Activated CD8-positive, alpha-beta T cell treated with anti-CD3 and anti-CD28 coated beads, Interleukin-2, amount 10 ng/mL, durations not matched to agents 7 days and 5 days (primary cell): ENCODE measurements around the gene IGLL5. TPM values are rescaled to one million over a fixed set of nuclear protein-coding genes. Genes with fewer than 3 reads are reported as not detected.

Source experiments
- ATAC-seq: fragments of 150-1000 bp; cut with Tn5 transposase; one replicate; pipeline ENCODE4 v1.10.0; 2021; ENCODE audit warnings: moderate library complexity
- CTCF ChIA-PET: fragments of 350-600 bp; sonication (Branson Sonifier 250); formaldehyde crosslinking; loops from one replicate; lab custom pipeline; 2021; ENCODE audit warnings: antibody characterized with exemption; lab: Charles Lee
- POLR2A ChIA-PET: fragments of 350-600 bp; sonication (Branson Sonifier 250); formaldehyde crosslinking; loops from one replicate; lab custom pipeline; 2021; ENCODE audit warnings: antibody characterized with exemption; lab: Charles Lee
- DNase-seq: peaks from one replicate; pipeline ENCODE4 v3.0.0-alpha.2; 2020
- H3K27ac Mint-ChIP-seq: one replicate; pipeline ENCODE4 v1.8.0; 2021; ENCODE audit warnings: mild to moderate bottlenecking, mixed read lengths
- H3K27me3 Mint-ChIP-seq: one replicate; pipeline ENCODE4 v1.8.0; 2021; ENCODE audit warnings: low read depth, mixed read lengths
- H3K36me3 Mint-ChIP-seq: one replicate; pipeline ENCODE4 v1.8.0; 2021; ENCODE audit warnings: low read depth, mixed read lengths
- H3K4me1 Mint-ChIP-seq: one replicate; pipeline ENCODE4 v1.8.0; 2021; ENCODE audit warnings: low read depth, mixed read lengths
- H3K4me3 Mint-ChIP-seq: one replicate; pipeline ENCODE4 v1.8.0; 2021; ENCODE audit warnings: mild to moderate bottlenecking, mixed read lengths
- H3K9me3 Mint-ChIP-seq: one replicate; pipeline ENCODE4 v1.8.0; 2022; ENCODE audit warnings: mixed read lengths; ENCODE audit not compliant: insufficient read depth
- total RNA-seq, 2 experiments: library from RNA; stranded (reverse); gene quantifications; one replicate each; pipeline ENCODE4 v1.2.3, GENCODE V29; 2021

The IGLL5 gene
- total RNA-seq, 2 experiments from 2014 or later = not detected

GRCh38 chr22:22935056-22935545 lies 47.5 kb downstream of the IGLL5 start:
- no peak for ATAC-seq
- ChIA-PET CTCF (interaction anchor here (0.8 to 1.9 kb wide), 7 partner anchors 18 to 87 kb away, joined by 3 to 5 read pairs (median 4); no protein-coding TSS in a partner anchor), POLR2A (no interaction called here)
- no peak for DNase-seq
- Mint-ChIP-seq H3K27me3 (peaks cover 8% of the 10 kb centered on the region), H3K4me1 (peaks cover 9% of the 10 kb centered on the region), H3K27ac (no peak overlapping the region), H3K36me3 (no peaks in the 10 kb centered on the region), H3K9me3 (no peaks in the 10 kb centered on the region), H3K4me3 (no peak overlapping the region)

GRCh38 chr22:22935546-22936157 lies 48.0 kb downstream of the IGLL5 start:
- Mint-ChIP-seq H3K4me1 (peaks cover 9% of the 10 kb centered on the region), H3K4me3 (no peak overlapping the region), H3K36me3 (no peaks in the 10 kb centered on the region), H3K9me3 (no peaks in the 10 kb centered on the region), H3K27me3 (peaks cover 12% of the 10 kb centered on the region), H3K27ac (no peak overlapping the region)
- POLR2A ChIA-PET = no interaction called here
- ATAC-seq (peak; percentile 33), DNase-seq (no peak)
- CTCF ChIA-PET = interaction anchor here (0.8 to 1.9 kb wide), 7 partner anchors 18 to 87 kb away, joined by 3 to 5 read pairs (median 4); no protein-coding TSS in a partner anchor

- ATAC-seq (no peak), DNase-seq (no peak)
- POLR2A ChIA-PET = interaction anchor here (0.6 kb wide), 1 partner anchor 359 kb away, joined by 3 read pairs; no protein-coding TSS in a partner anchor
- no peaks in the 10 kb centered on the region for H3K9me3 Mint-ChIP-seq
- no peak overlapping the region for H3K4me3 Mint-ChIP-seq
- CTCF ChIA-PET = interaction anchor here (1.0 to 1.9 kb wide), 8 partner anchors 8 to 88 kb away, joined by 3 to 5 read pairs (median 4); no protein-coding TSS in a partner anchor
- peaks cover 13% of the 10 kb centered on the region for H3K27me3 Mint-ChIP-seq
- peaks cover 9% of the 10 kb centered on the region for H3K4me1 Mint-ChIP-seq
- no peak overlapping the region for H3K27ac Mint-ChIP-seq
- H3K36me3 Mint-ChIP-seq = no peaks in the 10 kb centered on the region
Measured at GRCh38 chr22:22936180-22936914, 48.7 kb downstream of the IGLL5 start.

- no peaks in the 10 kb centered on the region for H3K36me3 Mint-ChIP-seq
- H3K4me3 Mint-ChIP-seq = no peak overlapping the region
- peaks cover 13% of the 10 kb centered on the region for H3K27me3 Mint-ChIP-seq
- ChIA-PET CTCF (interaction anchor here (0.7 to 3.0 kb wide), 5 partner anchors 9 to 150 kb away, joined by 3 to 11 read pairs (median 5); no protein-coding TSS in a partner anchor), POLR2A (no interaction called here)
- peaks cover 9% of the 10 kb centered on the region for H3K4me1 Mint-ChIP-seq
- no peak overlapping the region for H3K27ac Mint-ChIP-seq
- no peak for DNase-seq
- ATAC-seq = no peak
- H3K9me3 Mint-ChIP-seq = no peaks in the 10 kb centered on the region
Measured at GRCh38 chr22:22936915-22937656, 49.5 kb downstream of the IGLL5 start.

GRCh38 chr22:22937894-22938480 lies 50.4 kb downstream of the IGLL5 start:
- ATAC-seq (no peak), DNase-seq (no peak)
- H3K27me3 Mint-ChIP-seq = peaks cover 13% of the 10 kb centered on the region
- no peak overlapping the region for H3K27ac Mint-ChIP-seq
- ChIA-PET CTCF (interaction anchor here (0.7 to 3.0 kb wide), 5 partner anchors 17 to 151 kb away, joined by 3 to 11 read pairs (median 5); no protein-coding TSS in a partner anchor), POLR2A (interaction anchor here (1.0 kb wide), 1 partner anchor 9 kb away, joined by 3 read pairs; no protein-coding TSS in a partner anchor)
- H3K4me3 Mint-ChIP-seq = no peak overlapping the region
- H3K4me1 Mint-ChIP-seq = peaks cover 9% of the 10 kb centered on the region
- no peaks in the 10 kb centered on the region for H3K9me3 Mint-ChIP-seq
- no peaks in the 10 kb centered on the region for H3K36me3 Mint-ChIP-seq

GRCh38 chr22:22938672-22939587 lies 51.3 kb downstream of the IGLL5 start:
- H3K27me3 Mint-ChIP-seq = peaks cover 13% of the 10 kb centered on the region
- POLR2A ChIA-PET = interaction anchor here (1.0 kb wide), 1 partner anchor 10 kb away, joined by 3 read pairs; no protein-coding TSS in a partner anchor
- H3K36me3 Mint-ChIP-seq = no peaks in the 10 kb centered on the region
- no peaks in the 10 kb centered on the region for H3K9me3 Mint-ChIP-seq
- ATAC-seq = no peak
- no peak for DNase-seq
- no peak overlapping the region for H3K4me3 Mint-ChIP-seq
- H3K27ac Mint-ChIP-seq = no peak overlapping the region
- H3K4me1 Mint-ChIP-seq = peaks cover 9% of the 10 kb centered on the region
- CTCF ChIA-PET = interaction anchor here (0.9 to 3.0 kb wide), 4 partner anchors 16 to 58 kb away, joined by 3 to 11 read pairs (median 4); no protein-coding TSS in a partner anchor

- Mint-ChIP-seq H3K9me3 (no peaks in the 10 kb centered on the region), H3K36me3 (no peaks in the 10 kb centered on the region), H3K4me3 (no peak overlapping the region), H3K4me1 (peaks cover 7% of the 10 kb centered on the region), H3K27me3 (peaks cover 13% of the 10 kb centered on the region), H3K27ac (no peak overlapping the region)
- ChIA-PET POLR2A (no interaction called here), CTCF (interaction anchor here (1.3 to 3.0 kb wide), 3 partner anchors 15 to 56 kb away, joined by 3 to 11 read pairs (median 4); no protein-coding TSS in a partner anchor)
- DNase-seq (no peak), ATAC-seq (no peak)
Measured at GRCh38 chr22:22939588-22940368, 52.2 kb downstream of the IGLL5 start.

GRCh38 chr22:22940961-22941605 lies 53.5 kb downstream of the IGLL5 start:
- DNase-seq (no peak), ATAC-seq (no peak)
- Mint-ChIP-seq H3K9me3 (no peaks in the 10 kb centered on the region), H3K27ac (no peak overlapping the region), H3K4me1 (no peaks in the 10 kb centered on the region), H3K36me3 (no peaks in the 10 kb centered on the region), H3K4me3 (no peak overlapping the region), H3K27me3 (peaks cover 14% of the 10 kb centered on the region)
- CTCF ChIA-PET = interaction anchor here (0.8 to 4.9 kb wide), 11 partner anchors 7 to 188 kb away, joined by 3 to 27 read pairs (median 7); no protein-coding TSS in a partner anchor
- POLR2A ChIA-PET = no interaction called here

GRCh38 chr22:22941831-22942510 lies 54.4 kb downstream of the IGLL5 start:
- H3K4me1 Mint-ChIP-seq = no peaks in the 10 kb centered on the region
- CTCF ChIA-PET = interaction anchor here (0.7 to 4.9 kb wide), 18 partner anchors 8 to 196 kb away, joined by 3 to 27 read pairs (median 5); partner anchors contain the start of gene IGLL5
- no peak for DNase-seq
- no peak overlapping the region for H3K27ac Mint-ChIP-seq
- ATAC-seq = no peak
- peaks cover 17% of the 10 kb centered on the region for H3K27me3 Mint-ChIP-seq
- H3K9me3 Mint-ChIP-seq = no peaks in the 10 kb centered on the region
- H3K4me3 Mint-ChIP-seq = no peak overlapping the region
- no peaks in the 10 kb centered on the region for H3K36me3 Mint-ChIP-seq
- POLR2A ChIA-PET = no interaction called here
